Lower leg skin (tissue), 3 donors: ENCODE results near the gene HSPB6.

Source experiments
- POLR2A ChIP-seq, 2 donors: fragments of 450-650 bp; IDR thresholded peaks; one replicate each; pipeline ENCODE4 v1.6.1; 2016 to 2017; ENCODE audit warnings: antibody characterized with exemption in 2 of 2, mild to moderate bottlenecking in 1 of 2, moderate library complexity in 1 of 2
- TF ChIP-seq, protein P1 (sequence below), 3 donors: fragments of 450-650 bp; IDR thresholded peaks; one replicate each; pipeline ENCODE4 v1.5.1; 2016; ENCODE audit warnings: antibody characterized with exemption in 3 of 3, mild to moderate bottlenecking in 3 of 3, moderate library complexity in 2 of 3

DNA sequence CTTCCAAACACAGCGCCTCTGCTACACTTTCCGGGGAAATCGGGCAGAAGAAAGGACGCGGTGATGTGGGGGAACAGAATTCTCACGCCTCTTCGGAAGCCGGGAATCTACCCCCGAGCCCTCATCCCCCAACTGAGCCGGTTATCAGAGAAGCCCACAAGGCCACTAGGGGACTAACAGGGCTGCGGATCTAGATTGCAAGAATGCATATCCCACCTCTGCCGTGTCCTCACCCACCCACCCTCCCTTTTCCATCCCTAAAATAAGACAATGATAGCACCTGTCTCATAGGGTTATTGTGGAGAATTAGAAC is 15.7 kb downstream of the HSPB6 start:
- TF ChIP-seq, protein P1, sequence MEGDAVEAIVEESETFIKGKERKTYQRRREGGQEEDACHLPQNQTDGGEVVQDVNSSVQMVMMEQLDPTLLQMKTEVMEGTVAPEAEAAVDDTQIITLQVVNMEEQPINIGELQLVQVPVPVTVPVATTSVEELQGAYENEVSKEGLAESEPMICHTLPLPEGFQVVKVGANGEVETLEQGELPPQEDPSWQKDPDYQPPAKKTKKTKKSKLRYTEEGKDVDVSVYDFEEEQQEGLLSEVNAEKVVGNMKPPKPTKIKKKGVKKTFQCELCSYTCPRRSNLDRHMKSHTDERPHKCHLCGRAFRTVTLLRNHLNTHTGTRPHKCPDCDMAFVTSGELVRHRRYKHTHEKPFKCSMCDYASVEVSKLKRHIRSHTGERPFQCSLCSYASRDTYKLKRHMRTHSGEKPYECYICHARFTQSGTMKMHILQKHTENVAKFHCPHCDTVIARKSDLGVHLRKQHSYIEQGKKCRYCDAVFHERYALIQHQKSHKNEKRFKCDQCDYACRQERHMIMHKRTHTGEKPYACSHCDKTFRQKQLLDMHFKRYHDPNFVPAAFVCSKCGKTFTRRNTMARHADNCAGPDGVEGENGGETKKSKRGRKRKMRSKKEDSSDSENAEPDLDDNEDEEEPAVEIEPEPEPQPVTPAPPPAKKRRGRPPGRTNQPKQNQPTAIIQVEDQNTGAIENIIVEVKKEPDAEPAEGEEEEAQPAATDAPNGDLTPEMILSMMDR (IDR thresholded peaks at IDR 0.05), result no peak
- no peak for TF ChIP-seq POLR2A (IDR thresholded peaks at IDR 0.05)
